Posterior vena cava (tissue), 2 donors: ENCODE data around the gene ITGA5. TPM values are rescaled to one million over a fixed set of nuclear protein-coding genes. Genes with fewer than 3 reads are reported as not detected.

Experiments
- DNase-seq: peaks from one replicate; pipeline ENCODE4 v3.0.0-alpha.2; 2020; ENCODE audit warnings: low spot score
- intact Hi-C, 2 donors: fragments of 100-400 bp; cut with DNase I; formaldehyde crosslinking; loops; one replicate each; pipeline versions ENCODE4 v1.14.1 to v1.14.2; 2022 to 2023
- total RNA-seq, 2 donors: library from RNA; stranded (reverse); fragmentation: NEBNext Ultra II Directional; extraction: Animal tissue kit (Norgen Biotek cat#: 25700); gene quantifications; one replicate each; pipeline ENCODE4 v1.2.1, GENCODE V29; 2021
- donor health status: DM: yes; HTN: yes; CAD: no.
- donor health status: DM: yes; HTN: yes; CAD: no.

ITGA5 gene
- total RNA-seq, 2 donors from 2014 or later, result 833 to 1,151 TPM

GRCh38 chr12:54379398-54380201, 39.5 kb downstream of the ITGA5 start:
- peak; percentile 98 for DNase-seq
- intact Hi-C loops, result loop anchor here in 1 of 2 donors (10.0 kb wide), 2 partner anchors 55 to 395 kb away; partner anchors contain the start of gene HOXC10

- no peak for DNase-seq
- intact Hi-C loops, result loop anchor here in 1 of 2 donors (10.0 kb wide), 1 partner anchor 394 kb away; the partner anchor contains the start of gene HOXC10
Observed at GRCh38 chr12:54378796-54379397, 40.2 kb downstream of the ITGA5 start.

- intact Hi-C loops, result loop anchor here in 1 of 2 donors (10.0 kb wide), 1 partner anchor 393 kb away; the partner anchor contains the start of gene HOXC10
Observed at GRCh38 chr12:54377797-54378515, 41.1 kb downstream of the ITGA5 start.

DNA sequence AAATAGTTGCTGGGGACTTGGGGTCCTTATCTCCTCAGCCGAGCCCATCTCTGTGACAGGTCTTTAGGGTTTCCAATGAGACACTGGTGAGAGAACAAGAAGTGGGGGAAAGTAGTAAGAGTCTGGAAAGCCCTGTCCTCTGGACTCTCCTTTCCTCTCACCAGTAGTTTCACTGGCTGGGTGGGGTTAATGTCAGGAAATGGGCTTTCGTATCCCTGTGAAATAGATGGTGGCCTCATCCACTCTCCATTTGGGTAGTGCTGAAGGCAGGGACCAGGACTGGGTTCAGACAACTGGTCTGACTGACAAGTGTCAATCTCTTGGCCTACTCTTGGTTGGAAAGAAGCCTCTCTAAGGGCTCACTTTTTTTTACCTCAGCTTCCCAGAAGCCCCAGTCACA, 42.1 kb downstream of the ITGA5 start:
- intact Hi-C loops, result loop anchor here in 1 of 2 donors (10.0 kb wide), 1 partner anchor 392 kb away; the partner anchor contains the start of gene HOXC10
- no peak for DNase-seq

More at GRCh38 chr12:54377797-54378515, 41.1 kb downstream of the ITGA5 start:
- DNase-seq, result no peak

DNA sequence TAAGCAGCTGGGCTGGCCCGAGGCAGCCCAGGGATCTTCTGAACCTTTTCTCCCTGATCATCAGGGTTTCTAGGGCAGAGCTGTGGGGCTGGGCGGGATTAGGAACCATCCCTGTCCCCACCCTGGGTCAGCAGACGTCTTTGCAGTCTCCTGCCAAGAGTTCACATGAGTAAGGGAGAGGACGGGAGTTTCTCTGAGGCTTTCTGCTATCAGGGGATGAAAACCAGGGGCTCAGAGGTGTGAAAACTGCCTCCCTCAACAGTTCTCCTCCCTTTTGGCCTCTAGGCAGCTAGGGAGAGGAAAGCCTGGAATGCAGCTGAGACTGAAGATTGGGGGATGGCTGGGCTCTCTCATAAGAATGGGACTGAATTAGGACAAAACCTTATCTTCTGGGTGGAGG, 42.5 kb downstream of the ITGA5 start:
- peak; percentile 88 for DNase-seq
- intact Hi-C loops, result loop anchor here in 1 of 2 donors (10.0 kb wide), 1 partner anchor 392 kb away; the partner anchor contains the start of gene HOXC10

GRCh38 chr12:54375259-54375579, 43.8 kb downstream of the ITGA5 start:
- DNase-seq, result no peak
- intact Hi-C loops, result loop anchor here in 1 of 2 donors (10.0 kb wide), 1 partner anchor 390 kb away; the partner anchor contains the start of gene HOXC10

GRCh38 chr12:54374562-54375258, 44.4 kb downstream of the ITGA5 start:
- no peak for DNase-seq
- intact Hi-C loops, result loop anchor here in 1 of 2 donors (10.0 kb wide), 1 partner anchor 390 kb away; the partner anchor contains the start of gene HOXC10

DNA sequence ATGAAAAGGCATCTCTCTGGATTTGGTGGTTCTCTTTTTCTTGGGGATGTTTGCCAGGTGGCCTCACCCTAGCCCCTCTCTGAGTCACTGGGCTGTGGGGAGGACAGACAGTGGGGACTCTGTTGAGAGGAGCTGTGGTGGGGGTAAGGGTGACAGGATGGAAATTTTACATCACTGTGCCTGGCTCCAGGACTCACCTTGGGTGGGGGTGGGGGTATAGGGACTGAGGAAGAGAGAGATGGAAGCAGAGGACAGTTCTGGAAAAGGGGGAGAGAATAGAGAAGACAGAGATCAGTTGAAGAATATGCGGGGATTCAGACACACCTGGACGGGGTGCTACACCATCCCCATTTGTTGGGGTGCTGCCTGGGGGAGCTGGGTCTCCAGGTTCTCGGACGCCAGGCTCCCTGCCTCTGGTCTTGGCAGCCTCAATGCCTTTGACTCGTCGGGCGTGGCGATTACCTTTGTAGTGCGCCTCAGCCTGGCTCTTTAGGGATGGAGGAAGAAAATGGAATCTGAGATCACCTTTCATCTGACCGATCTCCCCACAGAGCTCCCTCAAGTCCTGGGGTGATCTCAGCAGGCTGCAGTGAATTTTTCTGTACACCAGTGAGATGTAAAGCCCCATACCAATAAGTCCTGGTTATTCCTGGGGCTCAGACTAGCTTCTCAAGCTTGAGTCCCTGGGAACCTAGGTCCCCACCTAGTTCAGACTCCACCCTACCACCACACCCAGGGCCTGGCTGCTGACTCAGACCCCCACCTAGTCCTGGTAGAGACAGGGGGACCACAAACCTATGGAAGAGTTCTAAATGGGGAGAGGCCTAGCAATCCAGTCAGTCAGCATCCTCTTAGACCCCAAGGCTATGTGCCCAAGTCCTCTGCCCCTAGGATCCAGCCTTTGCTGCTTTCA, 45.2 kb downstream of the ITGA5 start:
- intact Hi-C loops, result loop anchor here in 1 of 2 donors (10.0 kb wide), 1 partner anchor 389 kb away; the partner anchor contains the start of gene HOXC10
- no peak for DNase-seq

- DNase-seq, result no peak
Observed at GRCh38 chr12:54372113-54372806, 46.8 kb downstream of the ITGA5 start.

GRCh38 chr12:54371328-54372112, 47.5 kb downstream of the ITGA5 start:
- intact Hi-C loops, result loop anchor here in 1 of 2 donors (10.0 kb wide), 1 partner anchor 387 kb away; the partner anchor contains the start of gene HOXC10
- DNase-seq, result peak; percentile 93

More at GRCh38 chr12:54372113-54372806, 46.8 kb downstream of the ITGA5 start:
- intact Hi-C loops, result loop anchor here in 1 of 2 donors (10.0 kb wide), 1 partner anchor 387 kb away; the partner anchor contains the start of gene HOXC10

- intact Hi-C loops, result loop anchor here in 1 of 2 donors (10.0 kb wide), 1 partner anchor 385 kb away; the partner anchor contains the start of gene HOXC10
Observed at GRCh38 chr12:54370171-54370730, 48.8 kb downstream of the ITGA5 start.

GRCh38 chr12:54369597-54370131, 49.4 kb downstream of the ITGA5 start:
- DNase-seq, result no peak
- intact Hi-C loops, result loop anchor here (10.0 kb wide), 4 partner anchors 75 to 385 kb away; partner anchors contain the start of gene HOXC10 (in 1 of the 2)

More at GRCh38 chr12:54370171-54370730, 48.8 kb downstream of the ITGA5 start:
- peak; percentile 96 for DNase-seq

GRCh38 chr12:54368709-54369596, 50.1 kb downstream of the ITGA5 start:
- peak; percentile 98 for DNase-seq
- intact Hi-C loops, result loop anchor here (10.0 kb wide), 3 partner anchors 74 to 144 kb away; no protein-coding TSS in a partner anchor

- DNase-seq, result no peak
- intact Hi-C loops, result loop anchor here (10.0 kb wide), 3 partner anchors 73 to 143 kb away; no protein-coding TSS in a partner anchor
Observed at GRCh38 chr12:54368025-54368708, 50.9 kb downstream of the ITGA5 start.
